NCI-H1694 treated with DMSO at 0.1 percent for 48 hours (cell line): ENCODE results near the gene RBM3.

Experiments used
- DNase-seq: peaks from one replicate; lab custom pipeline; 2025; lab: John Stamatoyannopoulos, UW

The RBM3 gene

GRCh38 chrX:48626401-48627298, 52.4 kb downstream of the RBM3 start:
- no peak for DNase-seq
